ENCODE measurements around the gene ZNF184.

DNA sequence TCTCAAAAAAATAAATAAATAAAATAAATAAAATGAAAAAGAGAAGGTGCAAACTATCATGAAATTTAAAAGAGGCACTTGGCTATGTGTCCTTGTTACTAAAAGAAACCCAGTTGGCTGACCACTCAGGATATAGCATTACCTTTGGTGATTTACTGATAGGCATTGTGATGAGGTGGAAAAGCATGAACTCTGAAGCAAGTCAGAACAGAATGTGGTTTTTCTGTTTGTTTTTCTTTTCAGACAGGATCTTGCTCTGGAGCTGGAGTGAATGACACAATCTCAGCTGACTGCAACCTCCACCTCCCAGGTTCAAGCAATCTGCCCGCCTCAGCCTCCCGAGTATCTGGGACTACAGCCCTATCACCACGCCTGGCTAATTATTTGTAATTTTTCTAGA, 31.9 kb downstream of the ZNF184 start:
- TF ChIP-seq POLR2A (IDR thresholded peaks at IDR 0.05), result no peak
- TF ChIP-seq, protein P1, sequence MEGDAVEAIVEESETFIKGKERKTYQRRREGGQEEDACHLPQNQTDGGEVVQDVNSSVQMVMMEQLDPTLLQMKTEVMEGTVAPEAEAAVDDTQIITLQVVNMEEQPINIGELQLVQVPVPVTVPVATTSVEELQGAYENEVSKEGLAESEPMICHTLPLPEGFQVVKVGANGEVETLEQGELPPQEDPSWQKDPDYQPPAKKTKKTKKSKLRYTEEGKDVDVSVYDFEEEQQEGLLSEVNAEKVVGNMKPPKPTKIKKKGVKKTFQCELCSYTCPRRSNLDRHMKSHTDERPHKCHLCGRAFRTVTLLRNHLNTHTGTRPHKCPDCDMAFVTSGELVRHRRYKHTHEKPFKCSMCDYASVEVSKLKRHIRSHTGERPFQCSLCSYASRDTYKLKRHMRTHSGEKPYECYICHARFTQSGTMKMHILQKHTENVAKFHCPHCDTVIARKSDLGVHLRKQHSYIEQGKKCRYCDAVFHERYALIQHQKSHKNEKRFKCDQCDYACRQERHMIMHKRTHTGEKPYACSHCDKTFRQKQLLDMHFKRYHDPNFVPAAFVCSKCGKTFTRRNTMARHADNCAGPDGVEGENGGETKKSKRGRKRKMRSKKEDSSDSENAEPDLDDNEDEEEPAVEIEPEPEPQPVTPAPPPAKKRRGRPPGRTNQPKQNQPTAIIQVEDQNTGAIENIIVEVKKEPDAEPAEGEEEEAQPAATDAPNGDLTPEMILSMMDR (IDR thresholded peaks at IDR 0.05), result no peak
- no peak for TF ChIP-seq POLR2AphosphoS5 (IDR thresholded peaks at IDR 0.05)
- no peak for TF ChIP-seq EP300 (IDR thresholded peaks at IDR 0.05)

Measured in upper lobe of left lung (tissue), 4 donors.